Uterus (tissue), 2 donors: ENCODE results near the gene PSENEN.

Experiments used
- POLR2A ChIP-seq, 2 donors: fragments of 450-650 bp; IDR thresholded peaks; one replicate each; pipeline ENCODE4 v1.6.1; 2016; ENCODE audit warnings: antibody characterized with exemption in 2 of 2, mild to moderate bottlenecking in 1 of 2, moderate library complexity in 1 of 2
- TF ChIP-seq, protein P1 (sequence below), 4 experiments: fragments of 200-600 bp in 2 of 4; fragments of 450-650 bp in 2 of 4; sonication (generic) in 2 of 4; IDR thresholded peaks; one replicate each; pipeline ENCODE4 v1.5.1; 2016 to 2019; ENCODE audit warnings: antibody characterized with exemption in 4 of 4, mild to moderate bottlenecking in 2 of 4, moderate library complexity in 1 of 4

DNA sequence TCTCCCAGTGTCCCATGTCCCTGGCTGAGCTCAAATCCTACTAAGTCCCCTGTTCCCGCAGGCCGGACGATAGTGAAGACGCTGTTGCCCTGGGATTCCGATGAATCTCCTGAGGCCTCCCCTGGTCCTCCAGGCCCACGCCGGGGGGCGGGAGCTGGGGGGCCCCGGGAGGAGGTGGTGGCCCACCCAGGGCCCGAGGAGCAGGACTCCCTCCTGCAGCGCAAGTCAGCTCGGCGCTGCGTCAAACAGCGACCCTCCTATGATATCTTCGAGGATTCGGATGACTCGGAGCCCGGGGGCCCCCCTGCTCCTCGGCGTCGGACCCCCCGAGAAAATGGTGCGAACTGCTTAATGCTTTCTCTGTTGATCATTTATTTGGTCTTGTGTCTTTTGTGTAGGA, 21.8 kb upstream of the PSENEN start:
- TF ChIP-seq, protein P1, sequence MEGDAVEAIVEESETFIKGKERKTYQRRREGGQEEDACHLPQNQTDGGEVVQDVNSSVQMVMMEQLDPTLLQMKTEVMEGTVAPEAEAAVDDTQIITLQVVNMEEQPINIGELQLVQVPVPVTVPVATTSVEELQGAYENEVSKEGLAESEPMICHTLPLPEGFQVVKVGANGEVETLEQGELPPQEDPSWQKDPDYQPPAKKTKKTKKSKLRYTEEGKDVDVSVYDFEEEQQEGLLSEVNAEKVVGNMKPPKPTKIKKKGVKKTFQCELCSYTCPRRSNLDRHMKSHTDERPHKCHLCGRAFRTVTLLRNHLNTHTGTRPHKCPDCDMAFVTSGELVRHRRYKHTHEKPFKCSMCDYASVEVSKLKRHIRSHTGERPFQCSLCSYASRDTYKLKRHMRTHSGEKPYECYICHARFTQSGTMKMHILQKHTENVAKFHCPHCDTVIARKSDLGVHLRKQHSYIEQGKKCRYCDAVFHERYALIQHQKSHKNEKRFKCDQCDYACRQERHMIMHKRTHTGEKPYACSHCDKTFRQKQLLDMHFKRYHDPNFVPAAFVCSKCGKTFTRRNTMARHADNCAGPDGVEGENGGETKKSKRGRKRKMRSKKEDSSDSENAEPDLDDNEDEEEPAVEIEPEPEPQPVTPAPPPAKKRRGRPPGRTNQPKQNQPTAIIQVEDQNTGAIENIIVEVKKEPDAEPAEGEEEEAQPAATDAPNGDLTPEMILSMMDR (IDR thresholded peaks at IDR 0.05), result no peak
- TF ChIP-seq POLR2A (IDR thresholded peaks at IDR 0.05), result no peak
